Inflammatory macrophage treated with lipopolysaccharide for 4 hours (primary cell): Measurements from ENCODE around the gene MTMR2.
A peak's percentile ranks its signal among the peaks of the same experiment; 100 is the strongest.

Experiments
- DNase-seq: peaks from one replicate; pipeline ENCODE4 v3.0.0-alpha.2; 2020

Gene MTMR2

DNA sequence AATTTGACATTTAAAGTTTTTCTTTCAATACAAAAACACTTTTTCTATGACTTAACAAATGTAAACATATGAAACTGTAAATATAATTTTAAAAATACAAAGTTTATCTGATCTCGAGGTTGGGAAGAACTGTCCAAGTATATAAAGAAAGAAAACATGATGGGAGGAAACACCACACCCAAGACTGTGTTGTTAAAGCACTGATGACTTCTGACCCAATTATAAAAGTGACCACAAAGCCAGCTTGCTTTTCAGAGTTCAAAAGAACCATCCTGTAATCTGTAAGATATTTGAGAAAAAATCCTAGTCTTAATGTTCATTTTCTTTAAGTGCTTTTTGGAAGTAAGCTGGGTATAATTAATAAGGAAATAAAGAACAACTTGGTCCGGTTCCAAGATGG, 118.0 kb downstream of the MTMR2 start:
- no peak for DNase-seq

DNA sequence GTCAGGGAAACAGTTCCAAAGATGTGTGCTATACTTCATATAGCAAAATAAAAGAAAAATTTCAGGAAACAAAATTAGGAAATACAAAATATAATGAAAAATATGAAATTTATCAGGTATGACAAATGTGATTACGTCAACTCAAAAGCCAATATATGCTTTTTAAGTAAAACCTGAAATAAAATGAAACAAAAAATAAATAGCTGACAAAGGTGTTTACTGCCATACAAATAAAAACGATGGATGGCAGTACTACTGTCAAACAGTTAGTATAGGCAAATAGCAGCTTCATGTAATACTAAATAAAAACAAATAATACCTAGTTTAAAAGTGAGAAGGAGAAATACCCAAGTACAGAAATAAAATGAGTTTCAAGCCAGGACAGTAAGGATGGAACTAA, 119.9 kb downstream of the MTMR2 start:
- no peak for DNase-seq

DNA sequence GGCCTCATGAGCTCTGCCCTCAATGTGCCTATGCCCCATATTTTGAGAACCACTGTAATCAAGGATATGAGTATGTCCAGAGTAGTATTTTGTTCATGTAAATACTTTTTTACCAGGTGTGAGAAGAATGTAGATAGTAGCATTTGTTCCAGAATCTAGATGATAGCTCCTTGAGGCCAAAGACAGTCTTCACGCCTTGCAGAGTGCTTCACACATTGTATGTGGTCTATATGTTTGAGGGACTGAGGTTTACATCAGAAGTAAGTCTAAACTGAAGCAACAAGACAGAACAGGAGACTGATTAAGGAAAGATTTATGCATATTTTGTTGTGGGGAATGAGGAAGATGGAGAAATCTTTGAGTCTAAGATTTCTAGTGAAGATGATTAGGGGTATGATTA, 121.1 kb downstream of the MTMR2 start:
- no peak for DNase-seq

DNA sequence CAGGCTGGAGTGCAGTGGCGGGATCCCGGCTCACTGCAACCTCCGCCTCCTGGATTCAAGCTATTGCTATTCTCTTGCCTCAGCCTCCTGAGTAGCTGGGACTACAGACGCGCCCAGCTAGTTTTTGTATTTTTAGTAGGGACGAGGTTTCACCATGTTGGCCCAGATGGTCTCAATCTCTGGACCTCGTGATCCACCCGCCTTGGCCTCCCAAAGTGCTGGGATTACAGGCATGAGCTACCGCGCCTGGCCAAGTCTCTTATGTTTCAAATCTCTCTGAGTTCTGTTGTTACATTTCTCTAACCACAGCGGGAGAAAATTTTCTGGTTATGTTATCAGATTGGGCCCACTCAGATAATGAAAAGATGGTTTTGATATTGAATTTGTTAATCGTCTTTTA, 123.5 kb downstream of the MTMR2 start:
- DNase-seq: no peak

DNA sequence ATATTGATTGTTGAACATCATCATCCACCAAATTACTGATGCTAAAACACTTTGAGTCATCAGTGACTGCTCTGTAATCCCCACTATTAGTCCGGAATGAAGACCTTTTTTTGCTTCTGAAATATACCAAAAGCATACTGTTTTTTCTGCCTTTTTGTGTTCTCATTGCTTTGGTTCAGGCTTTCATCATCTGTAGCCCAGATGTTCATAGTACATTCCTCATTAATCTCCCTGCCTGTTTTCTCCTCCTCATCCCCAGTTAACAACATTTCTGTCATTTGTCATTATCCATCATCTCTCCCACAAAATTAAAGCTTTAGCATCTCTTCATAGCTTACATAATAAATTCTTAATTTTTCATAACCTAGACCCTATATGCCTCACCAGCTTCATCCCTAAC, 124.4 kb downstream of the MTMR2 start:
- no peak for DNase-seq

DNA sequence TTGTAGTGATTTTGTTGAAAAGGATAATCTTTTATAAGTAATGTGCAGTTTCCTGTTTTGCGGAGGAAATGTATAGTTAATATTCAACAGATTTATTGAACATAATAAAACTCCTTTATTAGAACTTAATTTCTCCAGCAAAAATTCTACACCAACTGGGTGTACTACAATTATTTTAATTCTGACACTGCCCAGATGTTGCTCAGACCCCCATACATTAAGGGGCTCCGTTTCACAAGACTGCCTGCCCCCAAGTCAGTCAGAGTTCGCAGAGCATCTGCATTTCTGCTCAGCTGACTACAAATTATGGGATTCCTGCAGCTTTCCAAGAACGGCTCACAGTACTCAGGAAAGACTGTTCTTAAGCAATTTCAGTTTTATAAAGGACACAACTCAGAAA, 127.4 kb downstream of the MTMR2 start:
- no peak for DNase-seq

DNA sequence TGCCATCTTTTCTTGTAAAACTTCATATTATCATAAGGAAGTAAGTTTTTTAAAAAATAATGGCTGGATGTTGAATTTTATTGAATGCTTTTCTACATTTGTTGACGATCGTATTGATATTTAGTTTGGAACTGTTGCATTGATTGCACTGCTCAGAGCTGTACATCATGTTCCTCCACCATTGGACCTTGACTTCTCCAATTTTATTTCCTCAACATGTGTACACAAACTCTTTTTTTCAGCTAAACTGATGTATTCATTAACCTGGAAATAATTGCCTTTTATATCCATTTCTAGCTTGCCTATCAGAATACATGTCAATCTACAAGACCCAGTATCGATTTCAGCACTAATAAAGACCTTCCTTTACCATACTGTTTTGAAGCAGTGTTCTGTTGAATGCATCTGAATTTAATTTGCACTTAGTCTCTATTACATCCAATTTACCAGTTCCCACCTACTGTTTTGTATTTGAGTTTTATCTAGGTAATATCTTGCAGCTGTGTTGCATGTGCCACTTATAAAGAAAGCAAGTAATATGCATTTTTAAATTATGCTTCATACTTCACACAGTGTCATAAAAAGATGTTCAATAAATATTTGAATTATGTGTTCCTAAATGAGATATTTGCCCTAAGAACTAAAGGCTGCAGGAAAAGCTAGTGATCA, 128.1 kb downstream of the MTMR2 start:
- no peak for DNase-seq

DNA sequence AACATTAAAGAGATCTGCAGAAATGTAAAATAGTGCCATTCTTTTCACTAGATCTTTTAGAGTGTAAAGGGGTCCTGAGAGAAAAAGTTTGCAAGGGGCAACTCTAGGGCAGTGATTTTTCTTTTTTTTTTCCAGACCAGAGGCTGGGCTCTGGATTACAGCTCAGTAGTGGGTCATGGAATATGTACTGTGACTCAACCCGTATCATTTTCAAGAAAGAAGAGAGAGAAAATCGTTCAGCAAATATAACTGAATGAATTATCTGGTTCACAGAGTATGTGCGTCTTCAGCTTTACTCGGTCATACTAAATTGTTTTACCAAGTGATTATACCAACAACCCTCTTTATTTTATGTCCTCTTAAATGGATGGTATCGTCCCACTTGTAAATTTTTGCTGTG, 129.8 kb downstream of the MTMR2 start:
- no peak for DNase-seq

DNA sequence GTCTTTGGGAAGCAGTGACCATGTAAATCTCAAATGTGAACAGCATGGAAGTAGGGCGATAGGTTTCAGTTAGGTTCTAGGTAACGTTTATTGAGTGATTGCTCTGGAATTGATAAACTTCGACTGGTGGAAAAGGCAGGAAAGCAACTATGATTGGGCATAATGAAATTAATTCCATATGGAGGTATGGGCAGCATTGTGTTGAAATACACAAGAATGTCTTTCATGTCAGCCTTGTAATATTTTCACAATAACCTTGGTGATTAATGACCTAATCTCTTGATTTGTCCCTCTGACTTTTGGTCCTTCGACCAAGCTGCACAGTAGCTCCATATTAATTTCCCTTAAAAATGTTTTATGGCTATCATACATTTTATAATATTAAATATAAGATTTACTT, 130.8 kb downstream of the MTMR2 start:
- no peak for DNase-seq

DNA sequence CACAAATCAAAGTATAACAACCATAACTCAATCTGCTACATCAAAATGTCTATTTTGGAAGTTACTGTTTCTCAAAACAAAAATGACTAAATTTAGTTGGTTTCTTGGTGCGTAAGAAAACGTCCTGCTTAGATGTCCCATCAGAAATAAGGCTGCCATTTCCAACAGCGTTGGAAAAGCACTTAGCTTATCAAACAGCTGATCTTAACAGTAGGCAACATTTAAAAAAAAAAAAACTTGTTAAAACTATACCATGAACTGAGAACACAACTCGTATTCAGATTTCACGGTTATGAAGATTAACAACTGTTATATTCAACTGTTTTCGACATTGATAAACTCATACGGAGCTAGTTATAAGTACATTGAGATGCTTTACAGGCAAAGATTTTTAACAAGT, 131.2 kb downstream of the MTMR2 start:
- DNase-seq: no peak

DNA sequence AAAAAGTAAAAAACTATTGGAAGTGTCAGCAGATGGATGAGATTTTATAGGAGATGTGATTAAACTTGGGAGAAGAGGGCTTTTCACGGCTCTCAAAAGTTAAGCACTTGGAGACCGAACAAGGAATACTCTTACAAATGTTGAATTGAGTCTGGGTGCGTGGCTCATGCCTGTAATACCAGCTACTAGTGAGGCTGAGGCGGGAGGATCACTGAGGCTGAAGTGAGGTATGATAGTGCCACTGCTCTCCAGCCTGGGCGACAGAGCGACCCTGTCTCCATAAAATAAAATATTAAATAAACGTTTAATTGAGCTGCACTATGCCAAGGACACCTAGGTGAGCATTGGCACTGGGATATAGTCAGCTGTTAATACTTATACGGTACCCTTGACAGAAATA, 131.7 kb downstream of the MTMR2 start:
- DNase-seq: no peak

DNA sequence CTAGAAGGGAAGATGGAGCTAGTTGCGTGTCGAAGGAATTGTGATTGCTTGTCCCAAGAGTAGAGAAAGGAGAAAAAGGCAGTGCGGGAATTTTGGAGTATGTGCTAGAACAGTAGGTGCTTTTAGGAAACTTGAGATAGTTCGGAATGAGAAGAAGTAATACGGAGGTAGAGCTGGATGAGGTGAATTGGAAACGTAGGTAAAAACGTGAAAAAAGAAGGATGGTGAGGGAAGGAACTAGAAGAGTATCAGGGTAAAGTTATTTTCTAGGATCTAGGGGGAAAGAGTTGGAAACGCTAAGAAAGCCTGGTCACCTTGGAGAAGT, 132.2 kb downstream of the MTMR2 start:
- no peak for DNase-seq

DNA sequence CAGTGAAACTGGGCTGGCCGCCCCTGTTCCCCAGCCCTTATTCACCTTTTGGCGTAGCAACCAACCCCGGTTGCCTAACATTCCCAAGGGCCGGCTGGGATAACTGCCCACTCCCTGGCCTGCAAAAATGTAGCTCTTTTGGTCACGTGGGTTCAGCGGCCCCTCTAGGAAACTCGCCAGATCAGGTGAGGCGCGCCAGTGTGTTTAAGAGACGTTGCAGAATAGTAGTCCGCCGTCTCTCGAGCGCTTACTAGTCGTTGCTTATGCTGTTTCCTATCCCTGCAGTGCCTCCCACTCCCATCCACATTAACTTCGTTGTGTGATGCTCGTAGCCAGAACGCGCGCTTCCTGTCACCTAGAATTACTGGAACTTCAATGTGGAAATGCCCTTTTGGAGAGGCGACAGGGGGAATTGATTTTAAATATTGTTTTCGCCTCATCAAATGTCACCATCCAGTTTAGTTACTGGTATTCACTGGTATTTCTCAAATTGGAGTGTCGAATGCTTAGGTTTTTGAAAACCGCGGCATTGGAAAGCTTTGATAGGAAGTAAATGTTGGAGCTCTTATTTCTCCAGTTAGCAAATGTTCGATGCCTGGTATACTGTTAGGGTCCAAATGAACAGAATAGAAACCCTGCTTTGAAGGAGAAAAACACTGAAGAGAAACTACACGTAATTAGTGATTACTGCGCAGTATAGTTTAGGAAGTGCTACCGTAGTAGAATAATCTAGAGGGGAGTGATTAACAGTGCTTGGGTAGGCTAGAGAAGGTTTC, 132.8 kb downstream of the MTMR2 start:
- peak; percentile 49 for DNase-seq

DNA sequence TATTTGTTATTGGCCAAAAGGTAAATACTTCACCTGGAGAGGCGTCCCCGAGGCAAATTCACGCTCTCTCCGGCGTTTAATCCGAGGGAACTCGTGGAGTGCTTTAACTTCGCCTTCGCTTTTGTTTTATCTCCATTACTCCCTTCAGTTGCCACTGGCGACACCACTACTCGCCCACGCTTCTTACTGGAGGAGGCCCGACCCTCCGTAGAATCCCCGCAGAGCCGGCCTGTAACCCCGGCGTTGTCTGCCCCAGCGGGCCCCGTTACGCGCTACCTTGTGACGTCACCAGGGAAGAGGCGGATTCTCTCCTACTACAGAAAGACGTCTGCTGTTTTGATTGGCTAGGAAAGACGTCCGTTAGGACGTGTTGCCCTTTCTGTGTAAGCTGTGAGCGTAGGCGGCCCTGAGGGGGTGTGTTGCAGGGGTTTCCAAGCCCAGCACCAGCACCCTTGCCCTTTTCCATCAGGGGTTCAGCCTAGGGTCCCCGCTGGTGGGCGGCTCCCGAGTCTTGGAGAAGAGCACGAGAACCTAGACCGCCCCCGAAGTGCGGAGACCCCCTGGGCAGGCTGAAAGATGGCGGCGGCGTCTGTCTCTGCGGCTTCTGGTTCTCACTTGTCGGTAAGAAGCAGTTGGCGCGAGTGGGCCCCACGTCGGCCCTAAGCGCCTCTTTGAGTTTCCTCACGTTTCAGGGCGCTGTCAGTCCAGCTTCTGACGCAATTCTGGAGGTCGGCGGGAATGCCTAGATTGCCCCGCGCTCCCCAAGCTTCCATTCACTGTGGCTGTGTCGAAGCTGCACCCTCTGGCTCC, 133.6 kb downstream of the MTMR2 start, which contains the start of gene CEP57:
CEP57 (plus strand) TSS at position 376 of the 810 bp plus-strand sequence; CDS start at position 577, 201 bp downstream.
- DNase-seq: peak; percentile 100

DNA sequence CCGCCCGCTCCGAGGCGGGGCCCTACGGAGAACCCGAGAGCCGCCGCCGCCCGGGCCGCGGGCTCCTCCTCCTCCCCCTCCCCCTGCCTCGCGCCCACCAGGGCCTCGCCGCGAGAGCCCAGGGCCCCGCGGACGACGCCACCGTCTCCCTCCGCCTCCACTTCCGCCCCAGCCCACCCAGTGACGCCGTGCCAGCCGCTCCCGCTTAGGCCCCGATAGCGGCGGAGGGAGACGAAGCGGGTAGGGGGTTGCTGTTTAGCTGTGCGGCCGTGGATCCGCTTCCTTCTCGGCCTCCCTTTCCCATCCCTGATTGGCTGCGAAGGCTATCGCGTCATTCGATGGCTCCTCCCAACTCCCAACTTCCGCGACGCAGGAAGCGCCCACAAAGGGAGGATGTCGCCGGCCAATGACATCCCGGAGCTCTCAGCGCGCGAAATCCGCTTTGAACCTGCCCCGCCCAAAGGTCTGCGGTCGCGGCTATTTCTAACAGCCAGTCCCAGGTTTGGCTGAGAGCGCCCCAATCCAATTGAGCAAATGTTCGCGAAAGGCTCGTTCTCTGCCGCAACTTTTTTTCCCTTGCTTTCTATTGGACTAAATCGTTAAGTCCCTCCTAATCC, 134.3 kb downstream of the MTMR2 start, which contains the start of gene FAM76B:
FAM76B (minus strand) TSS at position 277 of the 617 bp plus-strand sequence. CDS start 304 bp downstream, outside the sequence.
- DNase-seq: peak; percentile 99

DNA sequence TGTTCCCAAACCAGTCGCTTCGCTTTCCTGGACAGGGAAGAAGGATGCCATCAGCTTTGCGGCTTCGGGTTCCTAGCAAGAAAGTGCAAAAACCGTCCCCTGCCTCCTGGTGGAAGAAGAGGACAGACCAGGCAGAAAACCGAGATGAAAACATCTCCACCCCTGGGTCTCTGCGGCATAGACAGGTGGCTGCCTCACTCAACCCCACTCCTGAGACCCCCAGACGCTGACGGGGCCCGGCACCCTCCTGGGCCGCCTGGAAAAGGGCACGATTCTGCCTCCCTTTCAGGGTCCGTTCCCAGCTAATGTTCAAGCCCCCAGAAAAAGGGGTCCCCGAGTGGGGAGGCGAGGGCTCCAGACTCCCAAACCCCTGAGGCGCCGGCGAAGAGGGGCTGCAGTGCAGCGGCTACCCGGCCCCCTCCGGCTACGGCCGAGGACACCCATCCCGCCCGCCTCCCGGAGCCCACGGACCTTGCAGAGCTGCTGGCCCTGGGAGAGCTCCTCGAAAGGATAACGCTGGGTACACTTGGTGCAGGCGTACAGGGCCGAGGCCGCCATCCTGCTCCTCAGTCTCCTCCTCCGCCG, 134.9 kb downstream of the MTMR2 start:
- no peak for DNase-seq
